Spleen (tissue), 11 donors: Measurements from ENCODE around the gene TRIO. TPM values are rescaled to one million over a fixed set of nuclear protein-coding genes. Genes with fewer than 3 reads are reported as not detected.

Experiments
- DNase-seq: peaks from one replicate; pipeline ENCODE4 v3.0.0-alpha.2; 2020
- H3K27ac ChIP-seq, 8 donors: fragments of 200-600 bp; sonication (generic) in 7 of 8; 1 replicate in 4 of 8; 2 replicates in 4 of 8; pipeline versions ENCODE4 v1.5.0 to v1.8.0; 2016 to 2021; ENCODE audit warnings: inconsistent platforms in 4 of 8, mild to moderate bottlenecking in 4 of 8, moderate library complexity in 1 of 8
- H3K27me3 ChIP-seq, 7 donors: fragments of 200-600 bp; sonication (generic) in 6 of 7; replicated peaks in 1 of 7; 1 replicate in 4 of 7; 2 replicates in 3 of 7; pipeline versions ENCODE4 v1.5.0 to v1.8.0; 2016 to 2021; ENCODE audit warnings: inconsistent platforms in 3 of 7, mild to moderate bottlenecking in 1 of 7
- H3K36me3 ChIP-seq, 6 donors: fragments of 200-600 bp; sonication (generic) in 5 of 6; 1 replicate in 4 of 6; 2 replicates in 2 of 6; pipeline versions ENCODE4 v1.5.0 to v1.8.0; 2016 to 2021; ENCODE audit warnings: inconsistent platforms in 2 of 6
- H3K4me1 ChIP-seq, 6 donors: fragments of 200-600 bp; sonication (generic) in 5 of 6; 1 replicate in 3 of 6; 2 replicates in 3 of 6; pipeline versions ENCODE4 v1.5.0 to v1.8.0; 2016 to 2021; ENCODE audit warnings: inconsistent platforms in 3 of 6
- H3K4me3 ChIP-seq, 8 donors: fragments of 200-600 bp; sonication (generic) in 7 of 8; 1 replicate in 4 of 8; 2 replicates in 4 of 8; pipeline versions ENCODE4 v1.5.0 to v1.8.0; 2016 to 2021; ENCODE audit warnings: inconsistent platforms in 4 of 8, mild to moderate bottlenecking in 4 of 8, moderate library complexity in 2 of 8
- H3K9me3 ChIP-seq, 8 donors: fragments of 200-600 bp; sonication (generic) in 7 of 8; 1 replicate in 4 of 8; 2 replicates in 4 of 8; pipeline versions ENCODE4 v1.5.0 to v1.8.0; 2016 to 2021; ENCODE audit warnings: inconsistent platforms in 4 of 8
- POLR2A ChIP-seq, 3 donors: fragments of 450-650 bp; IDR thresholded peaks; one replicate each; pipeline ENCODE4 v1.5.1; 2017; ENCODE audit warnings: antibody characterized with exemption in 3 of 3, mild to moderate bottlenecking in 1 of 3
- POLR2AphosphoS5 ChIP-seq, 3 donors: sonication (generic); formaldehyde crosslinking; IDR thresholded peaks; one replicate each; pipeline ENCODE4 v1.5.1; 2017; ENCODE audit warnings: antibody characterized with exemption in 3 of 3
- WGBS, 5 donors: extraction: QIAGEN DNeasy Blood & Tissue Kit in 3 of 5; methylation state at CpG; one replicate each; pipeline versions ENCODE4 v1.1.5 to v1.1.7; 2013 to 2018; 5-methylcytosine and 5-hydroxymethylcytosine counted together
- intact Hi-C: fragments of 100-400 bp; cut with DNase I; formaldehyde crosslinking; loops from one replicate; pipeline ENCODE4 v1.15.0; 2023; ENCODE audit warnings: low total_unique reads
- polyA plus RNA-seq, 3 donors: library from polyadenylated mRNA; stranded (reverse); fragments of 200-250 nt; gene quantifications; one replicate each; pipeline ENCODE4 v1.2.1, GENCODE V29; 2013
- total RNA-seq, 7 donors: library from RNA; depleted of rRNA in 3 of 7; stranded (reverse); fragments of >200 nt in 3 of 7; fragmentation: NEBNext Ultra II Directional in 4 of 7; extraction: Animal tissue kit (Norgen Biotek cat#: 25700) in 4 of 7; gene quantifications; one replicate each; pipeline versions ENCODE4 v1.1.0 to v1.2.1, GENCODE V29; 2016 to 2021
- TF ChIP-seq, protein P1 (sequence below), 11 experiments: fragments of 200-600 bp in 7 of 11; fragments of 450-650 bp in 4 of 11; sonication (generic) in 4 of 11; IDR thresholded peaks in 8 of 11; conservative IDR thresholded peaks in 3 of 11; 1 replicate in 7 of 11; 2 replicates in 4 of 11; pipeline versions ENCODE4 v1.4.0 to v1.8.0; 2016 to 2021; ENCODE audit warnings: antibody characterized with exemption in 11 of 11, inconsistent platforms in 4 of 11, mild to moderate bottlenecking in 1 of 11
- donor health status: healthy with polysubstance abuse.
- donor health status: DM: no; HTN: no; CAD: no; lungs with moderate emphysema.
- donor health status: DM: no; HTN: no; CAD: no.
- donor health status: Bipolar disorder and iron deficiency.
- donor health status: healthy.
- donor health status: DM: no; HTN: no; CAD: no.
- donor health status: DM: yes; HTN: yes; CAD: no.

Gene TRIO
- total and polyA plus RNA-seq, 10 donors = 21.5 to 280 (median 190) TPM

GRCh38 chr5:14142202-14142826 lies 828 bp upstream of the TRIO start:
- no peaks in the 10 kb centered on the region for H3K36me3 ChIP-seq
- H3K4me1 ChIP-seq = peaks cover 5 to 45% (median 27%) of the 10 kb centered on the region in 6 donors
- intact Hi-C loops = loop anchor here (10.0 kb wide), 2 partner anchors 82 to 122 kb away; no protein-coding TSS in a partner anchor
- peak overlapping the region; percentile 45 to 97 (median 74) for H3K4me3 ChIP-seq
- WGBS, 5 donors = 9 to 15% (median 13%) methylated on average over 17 to 19 of the region's 19 CpGs
- H3K27me3 ChIP-seq = peaks cover 0 to 15% (median 0%) of the 10 kb centered on the region in 7 donors
- no peaks in the 10 kb centered on the region for H3K9me3 ChIP-seq
- peak overlapping the region; percentile 73 to 97 (median 90) for H3K27ac ChIP-seq
- TF ChIP-seq, protein P1, sequence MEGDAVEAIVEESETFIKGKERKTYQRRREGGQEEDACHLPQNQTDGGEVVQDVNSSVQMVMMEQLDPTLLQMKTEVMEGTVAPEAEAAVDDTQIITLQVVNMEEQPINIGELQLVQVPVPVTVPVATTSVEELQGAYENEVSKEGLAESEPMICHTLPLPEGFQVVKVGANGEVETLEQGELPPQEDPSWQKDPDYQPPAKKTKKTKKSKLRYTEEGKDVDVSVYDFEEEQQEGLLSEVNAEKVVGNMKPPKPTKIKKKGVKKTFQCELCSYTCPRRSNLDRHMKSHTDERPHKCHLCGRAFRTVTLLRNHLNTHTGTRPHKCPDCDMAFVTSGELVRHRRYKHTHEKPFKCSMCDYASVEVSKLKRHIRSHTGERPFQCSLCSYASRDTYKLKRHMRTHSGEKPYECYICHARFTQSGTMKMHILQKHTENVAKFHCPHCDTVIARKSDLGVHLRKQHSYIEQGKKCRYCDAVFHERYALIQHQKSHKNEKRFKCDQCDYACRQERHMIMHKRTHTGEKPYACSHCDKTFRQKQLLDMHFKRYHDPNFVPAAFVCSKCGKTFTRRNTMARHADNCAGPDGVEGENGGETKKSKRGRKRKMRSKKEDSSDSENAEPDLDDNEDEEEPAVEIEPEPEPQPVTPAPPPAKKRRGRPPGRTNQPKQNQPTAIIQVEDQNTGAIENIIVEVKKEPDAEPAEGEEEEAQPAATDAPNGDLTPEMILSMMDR (IDR thresholded peaks at IDR 0.05 in 8 of 11, conservative IDR thresholded peaks at IDR 0.05 in 3 of 11) = no peak
- no peak for TF ChIP-seq POLR2AphosphoS5 (IDR thresholded peaks at IDR 0.05)
- no peak for TF ChIP-seq POLR2A (IDR thresholded peaks at IDR 0.05)
- DNase-seq = no peak

DNA sequence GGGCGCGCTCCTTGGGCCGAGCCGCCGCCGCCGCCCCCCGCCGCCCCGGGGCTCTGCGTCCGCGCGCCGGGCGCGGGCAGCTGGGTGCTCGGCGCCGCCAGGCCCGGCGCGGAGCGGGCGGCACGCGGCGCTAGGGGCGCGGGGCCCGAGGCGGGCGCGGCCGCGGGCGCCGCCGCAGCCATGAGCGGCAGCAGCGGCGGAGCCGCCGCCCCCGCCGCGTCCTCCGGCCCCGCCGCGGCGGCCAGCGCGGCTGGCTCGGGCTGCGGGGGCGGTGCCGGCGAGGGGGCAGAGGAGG lies 351 bp downstream of the TRIO start:
- Histone ChIP-seq H3K27me3 (peaks cover 0 to 15% (median 0%) of the 10 kb centered on the region in 7 donors), H3K4me3 (peak overlapping the region in 7 of 8 donors; percentile 62 to 97 (median 81)), H3K27ac (peak overlapping the region in 7 of 8 donors; percentile 88 to 97 (median 92)), H3K36me3 (no peaks in the 10 kb centered on the region), H3K9me3 (no peaks in the 10 kb centered on the region), H3K4me1 (peaks cover 5 to 57% (median 39%) of the 10 kb centered on the region in 6 donors)
- DNase-seq = no peak
- TF ChIP-seq POLR2A (IDR thresholded peaks at IDR 0.05) (no peak), POLR2AphosphoS5 (IDR thresholded peaks at IDR 0.05) (no peak)
- TF ChIP-seq, protein P1 (IDR thresholded peaks at IDR 0.05 in 8 of 11, conservative IDR thresholded peaks at IDR 0.05 in 3 of 11) = no peak
- intact Hi-C loops = loop anchor here (10.0 kb wide), 2 partner anchors 81 to 121 kb away; no protein-coding TSS in a partner anchor
- WGBS, 5 donors = 0 to 2% (median 1%) methylated on average over 8 to 59 of the region's 59 CpGs

- Histone ChIP-seq H3K4me3 (peak overlapping the region; percentile 61 to 97 (median 78)), H3K4me1 (peaks cover 5 to 62% (median 44%) of the 10 kb centered on the region in 6 donors), H3K9me3 (no peaks in the 10 kb centered on the region), H3K27ac (peak overlapping the region; percentile 75 to 97 (median 92)), H3K27me3 (peaks cover 0 to 15% (median 0%) of the 10 kb centered on the region in 7 donors), H3K36me3 (no peaks in the 10 kb centered on the region)
- intact Hi-C loops = loop anchor here (10.0 kb wide), 2 partner anchors 81 to 121 kb away; no protein-coding TSS in a partner anchor
- TF ChIP-seq POLR2A (IDR thresholded peaks at IDR 0.05) (no peak), POLR2AphosphoS5 (IDR thresholded peaks at IDR 0.05) (peak in 1 of 3 donors; percentile 50)
- TF ChIP-seq, protein P1 (IDR thresholded peaks at IDR 0.05 in 8 of 11, conservative IDR thresholded peaks at IDR 0.05 in 3 of 11) = no peak
- WGBS, 5 donors = 0 to 1% (median 1%) methylated on average over 25 to 85 of the region's 85 CpGs
- DNase-seq = peak; percentile 92
Measured at GRCh38 chr5:14143841-14144585, 871 bp downstream of the TRIO start.
